GM18498 (cell line): Measurements from ENCODE around the gene THEMIS2.
A peak's percentile ranks its signal among the peaks of the same experiment; 100 is the strongest.
"Not testable (repeated sequence)": the region's sequence is repeated elsewhere in the genome, so short reads cannot be mapped to it uniquely, and the experiment has no call there.

Experiments used
- ATAC-seq: cut with Tn5 transposase; IDR thresholded peaks from one replicate; pipeline ENCODE4 v1.9.1; 2021; ENCODE audit warnings: mild to moderate bottlenecking, moderate library complexity; ENCODE audit not compliant: unreplicated experiment

The THEMIS2 gene

GRCh38 chr1:27872059-27872801, at the start of gene THEMIS2:
TSS of gene THEMIS2 (plus strand) at chr1:27872544. CDS start at chr1:27872572, 28 bp downstream.
- no peak for ATAC-seq

GRCh38 chr1:27823784-27824183, 48.6 kb upstream of the THEMIS2 start:
- ATAC-seq: no peak

- no peak for ATAC-seq
Observed at GRCh38 chr1:27824411-27824810, 47.9 kb upstream of the THEMIS2 start.

- ATAC-seq: not testable (repeated sequence)
Observed at GRCh38 chr1:27829339-27829960, 42.9 kb upstream of the THEMIS2 start.

GRCh38 chr1:27830621-27831440, 41.5 kb upstream of the THEMIS2 start, which contains the start of gene PPP1R8:
TSS of gene PPP1R8 (plus strand) at chr1:27830782. CDS start at chr1:27830836, 54 bp downstream.
- peak; percentile 94 for ATAC-seq

GRCh38 chr1:27831568-27832410, 40.6 kb upstream of the THEMIS2 start:
- no peak for ATAC-seq

- ATAC-seq: no peak
Observed at GRCh38 chr1:27832762-27833161, 39.6 kb upstream of the THEMIS2 start.

- no peak for ATAC-seq
Observed at GRCh38 chr1:27833470-27833869, 38.9 kb upstream of the THEMIS2 start.

- no peak for ATAC-seq
Observed at GRCh38 chr1:27835046-27835445, 37.3 kb upstream of the THEMIS2 start.

- ATAC-seq: no peak
Observed at GRCh38 chr1:27835501-27835900, 36.8 kb upstream of the THEMIS2 start.

GRCh38 chr1:27849951-27850350, 22.4 kb upstream of the THEMIS2 start:
- no peak for ATAC-seq

- no peak for ATAC-seq
Observed at GRCh38 chr1:27855085-27855484, 17.3 kb upstream of the THEMIS2 start.

GRCh38 chr1:27856561-27857343, 15.6 kb upstream of the THEMIS2 start:
- ATAC-seq: no peak

GRCh38 chr1:27857552-27857951, 14.8 kb upstream of the THEMIS2 start:
- ATAC-seq: not testable (repeated sequence)

- no peak for ATAC-seq
Observed at GRCh38 chr1:27858072-27858948, 14.0 kb upstream of the THEMIS2 start.

- no peak for ATAC-seq
Observed at GRCh38 chr1:27858949-27859576, 13.3 kb upstream of the THEMIS2 start.

- ATAC-seq: no peak
Observed at GRCh38 chr1:27861436-27861835, 10.9 kb upstream of the THEMIS2 start.

- ATAC-seq: no peak
Observed at GRCh38 chr1:27862004-27862403, 10.3 kb upstream of the THEMIS2 start.
